GM13977 (cell line): ENCODE data around the gene DEGS2.

Experiments
- DNase-seq: peaks from one replicate; pipeline ENCODE4 v3.0.0; 2012; ENCODE audit warnings: low spot score
- in situ Hi-C: fragments of 300-500 bp; cut with MboI; formaldehyde crosslinking; loops from one replicate; pipeline ENCODE4 v1.12.0; 2022; ENCODE audit warnings: low sequenced_read_pairs, low pct_unique_long_range_greater_than_20kb, mixed read lengths, inconsistent platforms; ENCODE audit not compliant: unreplicated experiment
- TF ChIP-seq, protein P1 (sequence below): IDR thresholded peaks from 2 replicates; pipeline ENCODE4 v1.5.1; 2012; ENCODE audit warnings: mild to moderate bottlenecking, control low read depth; ENCODE audit not compliant: insufficient read depth; ENCODE audit errors: extremely low read depth, missing control alignments

Gene DEGS2

DNA sequence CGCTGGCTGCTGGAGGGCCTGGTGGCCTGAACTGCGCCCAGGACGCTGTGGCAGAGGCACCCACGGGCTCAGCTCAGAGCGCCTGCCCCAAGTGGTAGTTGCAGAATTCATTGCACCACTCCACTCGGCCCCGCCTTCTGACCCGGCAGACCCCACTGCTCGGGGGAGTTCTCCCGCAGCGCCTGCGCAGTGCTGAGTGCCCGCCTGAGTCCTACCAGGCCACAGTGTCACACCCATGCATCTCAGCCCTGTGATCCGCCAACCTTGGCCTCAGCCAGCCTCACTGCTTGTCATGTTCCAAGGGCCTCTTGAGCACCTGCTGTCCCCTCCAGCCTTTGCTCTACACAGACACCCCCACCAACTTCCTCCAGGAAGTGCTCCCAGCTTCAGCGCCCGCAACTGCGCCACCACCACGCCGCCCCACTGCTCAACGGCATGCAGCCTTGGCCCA, 12.2 kb downstream of the DEGS2 start:
- TF ChIP-seq, protein P1, sequence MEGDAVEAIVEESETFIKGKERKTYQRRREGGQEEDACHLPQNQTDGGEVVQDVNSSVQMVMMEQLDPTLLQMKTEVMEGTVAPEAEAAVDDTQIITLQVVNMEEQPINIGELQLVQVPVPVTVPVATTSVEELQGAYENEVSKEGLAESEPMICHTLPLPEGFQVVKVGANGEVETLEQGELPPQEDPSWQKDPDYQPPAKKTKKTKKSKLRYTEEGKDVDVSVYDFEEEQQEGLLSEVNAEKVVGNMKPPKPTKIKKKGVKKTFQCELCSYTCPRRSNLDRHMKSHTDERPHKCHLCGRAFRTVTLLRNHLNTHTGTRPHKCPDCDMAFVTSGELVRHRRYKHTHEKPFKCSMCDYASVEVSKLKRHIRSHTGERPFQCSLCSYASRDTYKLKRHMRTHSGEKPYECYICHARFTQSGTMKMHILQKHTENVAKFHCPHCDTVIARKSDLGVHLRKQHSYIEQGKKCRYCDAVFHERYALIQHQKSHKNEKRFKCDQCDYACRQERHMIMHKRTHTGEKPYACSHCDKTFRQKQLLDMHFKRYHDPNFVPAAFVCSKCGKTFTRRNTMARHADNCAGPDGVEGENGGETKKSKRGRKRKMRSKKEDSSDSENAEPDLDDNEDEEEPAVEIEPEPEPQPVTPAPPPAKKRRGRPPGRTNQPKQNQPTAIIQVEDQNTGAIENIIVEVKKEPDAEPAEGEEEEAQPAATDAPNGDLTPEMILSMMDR: no peak
- in situ Hi-C loops: no loop called here
- DNase-seq: no peak

DNA sequence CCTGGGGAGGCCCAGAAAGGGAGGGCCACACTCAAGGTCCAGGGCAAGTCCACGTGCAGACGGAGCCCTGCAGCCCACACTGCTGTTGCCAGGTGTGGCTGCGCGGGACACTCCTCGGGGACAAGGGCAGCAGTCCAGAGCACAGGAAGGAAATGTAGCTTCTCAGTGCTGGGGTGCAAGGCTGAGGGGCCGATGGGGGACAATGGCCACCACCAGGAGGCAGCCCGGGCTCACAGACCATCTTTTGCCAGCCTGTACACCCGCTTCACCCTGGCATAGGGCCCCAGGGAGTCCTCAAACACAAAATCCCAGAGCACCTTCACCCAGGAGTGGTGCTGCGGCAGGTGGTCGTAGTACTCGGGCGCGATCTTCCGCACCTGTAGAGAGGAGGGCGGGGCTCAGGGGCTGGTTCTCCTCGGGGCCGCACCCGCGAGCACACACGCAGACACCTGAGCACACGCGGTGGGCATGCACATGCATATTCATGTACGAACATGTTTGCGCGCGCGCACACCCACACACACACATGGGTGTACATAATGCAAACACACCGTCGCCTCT, 12.8 kb downstream of the DEGS2 start:
- in situ Hi-C loops: no loop called here
- TF ChIP-seq, protein P1: peak; percentile 25
- DNase-seq: no peak

DNA sequence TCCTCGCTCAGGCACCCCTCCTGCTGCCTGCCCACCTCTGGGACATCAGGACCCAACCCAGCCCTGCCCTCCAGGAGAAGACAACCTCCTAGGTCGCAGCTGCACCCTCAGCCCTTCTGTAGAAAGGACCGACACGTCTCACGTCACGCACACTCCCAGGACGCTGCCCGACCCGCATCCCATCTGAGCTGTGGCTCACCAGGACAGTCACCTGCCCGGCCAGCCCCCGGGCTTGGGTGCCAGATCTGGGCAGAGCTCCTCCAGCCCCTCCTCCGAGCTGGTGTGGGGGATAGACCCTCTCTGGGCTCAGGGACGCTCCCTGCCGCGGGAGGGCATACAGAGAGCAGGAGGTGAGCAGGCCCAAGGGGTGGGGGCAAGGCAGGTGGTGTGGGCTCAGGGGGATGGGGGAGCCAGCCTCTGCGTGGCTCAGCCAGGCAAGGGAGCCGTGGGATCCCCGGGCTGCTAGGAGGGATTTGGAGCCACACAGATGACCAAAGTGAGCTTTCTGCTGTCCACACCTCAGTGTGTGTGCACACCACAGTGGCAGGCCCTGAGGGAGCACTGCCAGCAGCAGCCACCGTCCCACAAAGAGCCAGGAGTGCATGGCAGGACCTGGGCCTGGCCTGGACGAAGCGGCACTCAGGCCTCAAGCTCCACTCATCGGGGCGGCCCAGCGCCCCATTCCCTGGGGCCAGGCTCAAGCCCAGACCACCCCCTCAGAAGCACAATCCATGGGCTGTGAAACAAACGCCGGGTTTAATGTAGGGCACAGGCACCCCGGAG, 13.6 kb downstream of the DEGS2 start:
- TF ChIP-seq, protein P1: no peak
- in situ Hi-C loops: no loop called here
- DNase-seq: no peak

DNA sequence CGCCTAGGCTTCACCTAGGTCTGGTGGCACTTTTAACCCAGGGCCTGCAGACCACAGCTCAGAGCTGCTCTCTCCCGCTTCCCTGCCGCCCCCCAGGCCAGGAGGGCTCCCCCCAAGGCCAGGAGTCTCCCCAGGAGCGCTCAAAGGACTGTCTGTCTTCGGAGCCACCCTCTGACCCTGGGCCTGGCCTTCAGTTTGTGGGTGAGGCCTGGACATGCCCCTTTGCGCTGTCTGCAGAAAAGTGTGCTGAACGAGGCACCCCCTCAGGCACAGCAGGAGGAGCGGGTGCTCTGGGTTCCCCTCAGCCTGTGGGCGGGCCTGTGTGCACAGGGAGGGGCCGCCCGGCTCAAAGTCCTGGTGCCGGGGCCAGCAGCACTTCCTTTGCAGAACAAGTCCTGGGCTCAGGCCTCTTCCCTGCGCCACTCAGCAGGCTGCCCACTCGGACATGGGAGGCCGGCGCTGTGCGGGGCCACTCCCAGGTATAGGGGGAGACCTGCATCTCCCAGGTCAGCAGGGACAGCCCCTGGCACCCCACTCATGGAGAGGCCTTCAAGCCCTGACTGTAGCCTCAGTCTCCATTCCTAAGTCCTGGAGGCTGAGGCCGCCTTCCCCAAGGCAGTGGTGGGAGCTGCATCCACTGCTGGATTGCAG, 14.3 kb downstream of the DEGS2 start:
- DNase-seq: no peak
- TF ChIP-seq, protein P1: no peak
- in situ Hi-C loops: no loop called here

DNA sequence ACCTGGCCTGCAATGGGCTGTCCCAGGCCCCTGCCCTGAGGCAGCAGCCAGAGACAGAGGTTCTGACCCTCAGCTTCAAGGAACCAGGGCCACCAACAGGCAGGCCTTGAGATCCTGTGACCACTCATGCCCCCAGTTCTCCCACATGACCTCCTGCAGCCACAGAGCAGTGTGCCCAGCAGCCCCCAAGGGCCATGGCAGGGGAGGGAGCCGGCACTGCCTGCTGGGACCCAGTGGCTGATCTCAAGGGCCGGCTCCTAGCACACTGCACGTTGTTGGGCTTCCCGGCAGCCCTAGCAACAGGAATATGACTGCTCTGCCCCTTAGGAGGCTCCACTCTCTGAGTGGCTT, 14.8 kb downstream of the DEGS2 start:
- no peak for DNase-seq
- TF ChIP-seq, protein P1: no peak
- in situ Hi-C loops: no loop called here

DNA sequence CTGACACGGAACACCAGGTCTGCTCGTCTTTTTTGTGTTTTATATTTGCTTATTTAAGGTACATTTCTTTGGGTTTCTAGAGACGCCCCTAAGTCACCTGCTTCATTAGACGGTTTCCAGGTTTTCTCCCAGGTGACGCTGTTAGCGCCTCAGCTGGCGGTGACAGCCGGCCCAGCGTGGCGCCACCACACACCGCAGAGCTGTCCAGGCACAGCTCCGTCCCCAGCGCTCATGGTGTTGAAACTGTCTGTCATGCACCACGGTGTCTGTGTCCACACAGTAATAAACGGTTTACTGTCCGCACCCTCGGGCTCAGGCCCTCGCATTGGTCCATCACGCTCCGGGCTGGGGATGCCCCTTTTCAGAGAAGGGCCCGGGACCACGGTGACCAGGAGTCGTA, 15.5 kb downstream of the DEGS2 start:
- no peak for DNase-seq
- TF ChIP-seq, protein P1: no peak
- in situ Hi-C loops: no loop called here
